Stimulated activated CD4-positive, alpha-beta T cell treated with anti-CD3 and anti-CD28 coated beads, Interleukin-15, amount 100 ng/mL, for 48 hours (primary cell): ENCODE measurements around the gene NGRN.
"Not testable (repeated sequence)": the region's sequence is repeated elsewhere in the genome, so short reads cannot be mapped to it uniquely, and the experiment has no call there.

Experiments used
- DNase-seq, 2 donors: peaks; one replicate each; pipeline ENCODE4 v3.0.0-alpha.2; 2020; ENCODE audit warnings: low read depth in 2 of 2

The NGRN gene

GRCh38 chr15:90234096-90234988 is 31.1 kb upstream of the NGRN start, which contains the start of gene GDPGP1:
Gene GDPGP1, plus strand, starts transcription at chr15:90234209. Its CDS starts 6,700 bp downstream, at chr15:90240909.
- no peak for DNase-seq

DNA sequence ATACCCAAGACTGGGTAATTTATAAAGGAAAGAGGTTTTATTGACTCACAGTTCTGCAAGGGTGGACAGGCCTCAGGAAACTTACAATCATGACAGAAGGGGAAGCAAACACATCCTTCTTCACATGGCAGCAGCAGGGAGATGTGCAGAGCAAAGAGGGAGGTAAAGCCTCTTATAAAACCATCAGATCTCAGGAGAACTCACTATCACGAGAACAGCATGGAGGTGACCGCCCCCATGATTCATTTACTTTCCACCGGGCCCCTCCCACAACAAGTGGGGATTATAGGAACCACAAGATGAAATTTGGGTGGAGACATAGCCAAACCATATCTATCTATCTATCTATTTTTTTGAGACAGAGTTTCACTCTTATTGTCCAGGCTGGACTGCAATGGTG is 26.1 kb upstream of the NGRN start:
- DNase-seq: no peak

DNA sequence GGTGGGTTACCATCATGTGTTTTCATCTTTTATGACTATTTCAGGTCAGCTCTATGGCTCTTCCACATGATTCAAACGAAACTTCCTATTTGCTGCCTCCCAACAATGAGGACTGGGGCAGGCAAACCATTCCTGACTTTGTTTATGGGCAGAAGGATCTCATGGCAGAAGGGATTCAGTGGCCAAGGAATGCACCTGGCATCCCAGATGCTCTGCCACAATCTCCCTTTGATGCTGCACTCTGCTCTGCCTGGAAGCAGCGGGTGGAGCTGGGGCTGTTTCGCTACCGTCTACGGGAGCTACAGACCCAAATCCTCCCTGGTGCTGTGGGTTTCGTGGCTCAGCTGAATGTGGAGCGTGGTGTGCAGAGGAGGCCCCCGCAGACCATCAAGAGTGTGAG is 24.6 kb upstream of the NGRN start:
- no peak for DNase-seq

DNA sequence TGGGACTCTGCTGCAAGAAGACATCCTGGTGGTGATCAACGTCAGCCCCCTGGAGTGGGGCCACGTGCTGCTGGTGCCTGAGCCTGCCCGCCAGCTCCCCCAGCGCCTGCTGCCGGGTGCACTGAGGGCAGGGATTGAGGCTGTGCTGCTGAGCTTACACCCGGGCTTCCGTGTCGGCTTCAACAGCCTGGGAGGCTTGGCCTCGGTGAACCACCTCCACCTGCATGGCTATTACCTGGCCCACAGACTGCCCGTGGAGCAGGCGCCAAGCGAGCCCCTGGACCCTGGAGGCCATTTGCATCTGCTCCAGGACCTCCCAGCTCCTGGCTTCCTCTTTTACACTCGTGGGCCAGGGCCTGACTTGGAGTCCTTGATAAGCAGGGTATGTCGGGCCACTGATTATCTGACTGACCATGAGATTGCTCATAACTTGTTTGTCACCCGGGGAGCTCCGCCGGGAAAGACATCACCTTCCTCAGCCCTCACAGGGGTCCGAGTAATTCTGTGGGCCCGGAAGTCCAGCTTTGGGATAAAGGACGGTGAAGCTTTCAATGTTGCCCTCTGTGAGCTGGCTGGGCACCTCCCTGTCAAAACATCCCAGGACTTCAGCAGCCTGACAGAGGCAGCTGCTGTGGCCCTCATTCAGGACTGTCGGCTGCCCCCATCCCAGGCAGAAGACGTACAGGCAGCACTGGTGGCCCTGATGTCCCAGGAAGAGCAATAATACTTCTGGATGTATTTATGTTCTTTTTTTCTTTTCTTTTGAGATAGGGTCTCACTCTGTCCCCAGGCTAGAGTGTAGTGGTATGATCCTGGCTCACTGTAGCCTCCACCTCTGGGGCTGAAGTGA is 23.9 kb upstream of the NGRN start:
- no peak for DNase-seq

- DNase-seq: no peak
Measured at GRCh38 chr15:90243943-90244639, 21.4 kb upstream of the NGRN start.

GRCh38 chr15:90248789-90249202 is 16.7 kb upstream of the NGRN start:
- no peak for DNase-seq

GRCh38 chr15:90249203-90249863 is 16.1 kb upstream of the NGRN start, which contains the start of gene TTLL13:
Gene TTLL13, plus strand, starts transcription at chr15:90249556. Its CDS starts 1,075 bp downstream, at chr15:90250631.
- peak; percentile 71 to 74 for DNase-seq

DNA sequence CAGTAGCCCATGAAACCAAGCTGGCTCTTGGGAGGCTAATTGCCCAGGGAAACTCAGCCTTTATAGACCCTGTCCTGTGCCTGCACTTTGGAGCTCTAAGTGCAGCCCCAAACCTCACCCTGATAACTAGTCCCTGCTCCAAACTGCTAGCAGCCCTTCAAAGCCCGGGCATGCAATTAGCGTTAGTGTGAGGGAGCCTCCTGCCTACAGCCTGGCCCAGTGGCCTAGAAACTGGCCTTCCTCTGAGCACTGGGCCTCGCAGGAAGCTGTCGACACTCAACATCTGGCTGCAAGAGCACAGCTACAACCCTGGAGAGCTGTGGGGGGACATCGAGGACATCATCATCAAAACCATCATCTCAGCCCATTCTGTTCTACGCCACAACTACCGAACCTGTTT is 7.7 kb upstream of the NGRN start:
- DNase-seq: no peak

DNA sequence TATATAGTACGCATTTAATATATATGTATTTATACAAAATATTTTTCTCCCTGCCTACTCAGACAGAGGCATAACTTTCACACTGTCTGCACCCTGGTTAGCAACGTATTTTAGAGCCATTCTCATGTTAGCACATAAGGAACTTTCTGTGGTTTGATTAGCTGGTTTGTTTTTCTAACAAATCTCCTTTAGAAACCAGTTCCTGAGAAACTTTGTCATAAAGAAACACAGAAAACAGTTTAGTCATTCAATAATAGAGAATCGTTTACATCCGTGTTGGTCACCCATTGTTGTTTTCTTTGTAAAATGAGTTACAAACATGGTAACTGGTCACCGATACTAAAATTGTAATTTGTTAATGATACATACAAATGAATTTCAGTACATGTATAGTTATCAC is 5.9 kb upstream of the NGRN start:
- DNase-seq: no peak

- DNase-seq: not testable (repeated sequence)
Measured at GRCh38 chr15:90260731-90261130, 4.7 kb upstream of the NGRN start.

- no peak for DNase-seq
Measured at GRCh38 chr15:90261811-90262210, 3.7 kb upstream of the NGRN start.

- no peak for DNase-seq
Measured at GRCh38 chr15:90262426-90262825, 3.0 kb upstream of the NGRN start.

DNA sequence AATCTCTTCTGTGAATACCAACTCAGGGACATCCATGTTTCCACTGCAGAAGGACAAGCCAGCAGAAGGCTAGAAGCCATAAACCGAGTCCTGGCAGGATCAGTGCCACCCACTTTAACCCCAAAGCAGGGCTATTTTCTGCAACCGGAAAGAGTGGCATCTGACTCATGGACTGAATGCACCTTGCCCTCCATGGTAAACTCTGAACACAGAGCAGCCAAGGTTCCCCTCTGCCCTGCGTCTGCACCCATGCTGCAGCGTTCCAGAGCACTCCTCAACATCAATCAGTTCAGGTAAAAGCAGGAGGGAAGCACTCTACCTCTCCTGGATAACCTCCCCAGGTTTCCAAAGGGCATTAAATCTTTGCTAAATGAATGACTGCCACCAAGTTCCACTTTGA is 801 bp upstream of the NGRN start:
- DNase-seq: peak; percentile 14 to 24

DNA sequence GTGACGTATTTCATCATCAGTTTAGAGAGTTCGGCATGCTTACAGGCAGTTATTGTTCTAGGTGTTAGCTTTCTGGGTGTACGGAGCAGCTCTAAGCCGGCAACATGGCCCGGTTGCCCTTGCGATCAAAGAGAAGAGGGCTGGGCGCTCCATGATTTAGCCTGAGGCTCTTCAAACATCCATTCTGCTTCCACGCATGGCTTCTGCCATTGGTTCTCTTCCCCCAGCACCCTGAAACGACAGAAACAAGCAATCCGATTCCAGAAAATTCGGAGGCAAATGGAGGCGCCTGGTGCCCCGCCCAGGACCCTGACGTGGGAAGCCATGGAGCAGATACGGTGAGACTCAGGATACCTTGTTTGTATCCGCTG is 574 bp downstream of the NGRN start:
- peak; percentile 21 for DNase-seq

DNA sequence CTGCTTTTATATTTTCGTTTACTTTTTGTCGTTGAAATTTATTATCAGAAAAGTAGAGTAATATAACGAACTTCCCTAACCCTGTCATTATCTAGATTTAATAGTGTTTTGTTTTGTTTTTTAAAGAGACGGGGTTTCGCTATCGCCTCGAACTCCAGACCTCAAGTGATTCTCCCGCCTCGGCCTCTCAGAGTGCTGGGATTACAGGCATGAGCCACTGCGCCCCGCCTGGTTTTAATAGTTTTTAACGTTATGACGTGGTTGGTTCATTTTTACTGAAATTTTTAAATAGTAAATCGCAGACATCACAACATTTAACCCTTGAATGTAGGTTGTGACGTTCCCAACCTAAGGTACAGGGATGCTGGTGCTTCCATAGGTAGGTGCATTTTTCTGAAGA is 1.0 kb downstream of the NGRN start:
- DNase-seq: no peak

DNA sequence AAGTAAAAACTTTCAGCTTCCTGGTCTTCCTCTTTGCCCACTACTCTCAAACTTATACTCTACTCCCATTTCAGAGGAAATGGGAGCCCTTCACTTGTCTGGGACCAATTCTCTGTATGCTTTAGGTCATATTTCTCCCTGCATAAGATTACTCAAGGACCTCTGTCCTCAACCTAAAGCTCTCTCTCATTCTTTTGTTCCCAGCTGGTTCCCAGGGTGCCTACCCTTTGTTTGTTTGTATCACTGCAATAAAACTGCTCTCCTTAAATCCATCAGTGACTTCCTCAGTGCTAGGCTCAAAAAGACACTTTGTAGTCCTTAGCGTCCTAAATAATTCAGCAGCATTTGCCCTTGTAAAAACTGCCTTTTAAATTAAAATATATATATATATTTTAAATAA is 2.9 kb downstream of the NGRN start:
- DNase-seq: no peak

- no peak for DNase-seq
Measured at GRCh38 chr15:90270502-90271150, 5.2 kb downstream of the NGRN start.

GRCh38 chr15:90271459-90272166 is 6.1 kb downstream of the NGRN start:
- DNase-seq: no peak

DNA sequence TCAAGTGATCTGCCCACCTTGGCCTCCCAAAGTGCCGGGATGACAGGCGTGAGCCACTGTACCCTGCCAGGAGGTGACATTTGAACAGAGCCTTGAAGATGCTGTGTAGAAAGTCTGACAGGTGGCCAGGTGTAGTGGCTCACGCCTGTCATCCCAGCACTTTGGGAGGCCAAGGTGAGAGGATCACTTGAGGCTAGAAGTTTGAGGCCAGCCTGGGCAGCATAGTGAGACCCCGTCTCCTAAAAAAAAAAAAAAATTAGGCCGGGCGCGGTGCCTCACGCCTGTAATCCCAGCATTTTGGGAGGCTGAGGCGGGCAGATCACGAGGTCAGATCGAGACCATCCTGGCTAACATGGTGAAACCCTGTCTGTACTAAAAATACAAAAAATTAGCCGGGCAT is 13.0 kb downstream of the NGRN start:
- not testable (repeated sequence) for DNase-seq

- DNase-seq: not testable (repeated sequence)
Measured at GRCh38 chr15:90280743-90281142, 15.3 kb downstream of the NGRN start.
